GM13977 (cell line): ENCODE data around the gene SHE.

ENCODE experiments used
- DNase-seq: peaks from one replicate; pipeline ENCODE4 v3.0.0; 2012; ENCODE audit warnings: low spot score
- in situ Hi-C: fragments of 300-500 bp; cut with MboI; formaldehyde crosslinking; loops from one replicate; pipeline ENCODE4 v1.12.0; 2022; ENCODE audit warnings: low sequenced_read_pairs, low pct_unique_long_range_greater_than_20kb, mixed read lengths, inconsistent platforms; ENCODE audit not compliant: unreplicated experiment
- TF ChIP-seq, protein P1 (sequence below): IDR thresholded peaks from 2 replicates; pipeline ENCODE4 v1.5.1; 2012; ENCODE audit warnings: mild to moderate bottlenecking, control low read depth; ENCODE audit not compliant: insufficient read depth; ENCODE audit errors: extremely low read depth, missing control alignments

The SHE gene

DNA sequence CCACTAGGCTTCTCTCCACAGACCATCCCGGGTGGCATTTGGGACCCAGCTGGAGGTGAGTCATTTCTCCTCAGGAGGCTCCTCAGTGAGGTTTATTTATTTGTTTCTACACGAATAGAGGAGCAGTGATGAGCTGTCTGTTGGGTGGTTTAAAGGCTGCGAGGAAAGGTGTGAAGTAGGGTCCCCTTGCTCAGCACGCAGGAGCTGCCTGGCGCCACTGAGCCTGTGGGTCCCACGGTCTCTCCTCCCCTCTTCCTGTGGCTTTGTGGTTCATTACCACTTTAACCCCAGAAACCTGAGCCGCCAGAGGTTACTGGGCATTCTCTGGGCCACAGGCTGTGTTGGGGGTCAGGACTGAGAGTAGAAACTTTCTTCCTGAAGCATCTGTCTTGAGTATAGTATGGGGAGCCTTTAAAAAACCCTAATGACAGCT lies 57.2 kb downstream of the SHE start:
- TF ChIP-seq, protein P1, sequence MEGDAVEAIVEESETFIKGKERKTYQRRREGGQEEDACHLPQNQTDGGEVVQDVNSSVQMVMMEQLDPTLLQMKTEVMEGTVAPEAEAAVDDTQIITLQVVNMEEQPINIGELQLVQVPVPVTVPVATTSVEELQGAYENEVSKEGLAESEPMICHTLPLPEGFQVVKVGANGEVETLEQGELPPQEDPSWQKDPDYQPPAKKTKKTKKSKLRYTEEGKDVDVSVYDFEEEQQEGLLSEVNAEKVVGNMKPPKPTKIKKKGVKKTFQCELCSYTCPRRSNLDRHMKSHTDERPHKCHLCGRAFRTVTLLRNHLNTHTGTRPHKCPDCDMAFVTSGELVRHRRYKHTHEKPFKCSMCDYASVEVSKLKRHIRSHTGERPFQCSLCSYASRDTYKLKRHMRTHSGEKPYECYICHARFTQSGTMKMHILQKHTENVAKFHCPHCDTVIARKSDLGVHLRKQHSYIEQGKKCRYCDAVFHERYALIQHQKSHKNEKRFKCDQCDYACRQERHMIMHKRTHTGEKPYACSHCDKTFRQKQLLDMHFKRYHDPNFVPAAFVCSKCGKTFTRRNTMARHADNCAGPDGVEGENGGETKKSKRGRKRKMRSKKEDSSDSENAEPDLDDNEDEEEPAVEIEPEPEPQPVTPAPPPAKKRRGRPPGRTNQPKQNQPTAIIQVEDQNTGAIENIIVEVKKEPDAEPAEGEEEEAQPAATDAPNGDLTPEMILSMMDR = no peak
- DNase-seq = peak; percentile 75
- in situ Hi-C loops = no loop called here

DNA sequence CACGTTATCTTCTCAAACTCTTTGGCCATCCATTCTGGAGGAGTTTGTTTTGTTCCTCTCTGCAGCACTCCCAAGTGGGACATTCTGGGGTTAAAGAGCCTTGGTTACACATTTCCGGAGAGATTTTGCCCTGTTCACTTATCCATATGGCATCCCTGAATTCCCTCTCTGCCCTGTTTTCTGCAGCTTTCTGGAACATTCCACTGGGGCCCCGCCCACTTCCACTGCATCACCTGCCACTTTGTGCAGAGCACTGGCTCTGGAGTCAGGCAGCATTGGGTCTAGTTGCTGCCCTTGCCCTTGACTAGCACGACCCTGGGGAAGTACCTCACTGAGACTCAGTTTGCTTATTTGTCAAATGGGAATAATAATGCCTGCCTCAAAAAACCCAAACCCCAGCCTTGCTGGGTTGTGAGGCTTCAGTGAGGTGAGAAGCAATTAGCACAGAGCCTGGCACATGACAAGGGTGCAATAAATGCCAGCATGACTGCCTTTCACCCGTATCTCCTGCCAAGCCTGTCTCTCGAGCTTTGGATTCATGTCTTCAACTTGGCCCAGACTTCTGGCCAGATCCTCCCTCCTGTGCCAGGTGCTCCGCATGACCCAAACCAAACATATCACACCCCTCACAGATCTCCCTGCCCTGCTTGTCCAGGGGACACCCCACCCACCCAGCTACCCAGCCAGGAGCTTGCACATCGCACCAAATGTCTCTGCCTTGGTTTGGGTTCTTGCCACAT lies 58.8 kb downstream of the SHE start:
- no peak for DNase-seq
- in situ Hi-C loops = no loop called here
- TF ChIP-seq, protein P1 = no peak

DNA sequence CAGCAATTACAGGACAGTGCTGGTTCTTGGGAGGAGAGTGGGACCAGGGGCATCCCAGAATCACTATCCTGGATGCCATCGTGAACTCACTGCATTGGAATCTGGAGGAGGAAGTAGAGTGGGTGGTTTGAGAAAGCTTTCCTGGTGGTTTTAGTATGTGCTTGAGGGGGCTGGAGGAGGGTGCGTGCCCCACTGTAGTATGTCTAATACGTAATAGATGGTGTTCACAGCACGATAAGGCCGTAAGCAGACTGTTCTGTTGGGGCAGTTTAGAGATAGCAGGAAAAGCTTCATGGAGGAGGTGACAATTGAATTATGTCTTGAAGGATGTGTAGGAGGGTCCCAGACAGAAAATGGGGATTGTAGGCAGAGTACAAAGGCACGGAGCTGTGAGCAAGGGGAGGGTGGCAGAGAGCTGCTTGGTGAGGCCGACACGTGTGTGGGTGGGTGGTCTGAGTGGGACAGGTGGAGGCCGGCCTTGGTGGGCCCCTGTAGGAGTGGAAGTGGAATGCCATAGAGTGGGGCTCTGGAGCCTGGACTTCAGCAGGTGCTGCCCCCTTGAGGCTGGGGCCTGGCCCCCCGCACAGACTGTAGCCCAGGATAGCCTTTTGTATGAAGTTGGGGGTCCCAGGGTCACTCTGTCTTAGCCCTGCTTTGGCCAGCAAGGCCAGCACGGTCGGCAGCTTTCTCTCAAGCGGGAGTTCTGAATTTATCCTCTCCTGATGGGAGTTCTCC lies 60.0 kb downstream of the SHE start:
- TF ChIP-seq, protein P1 = peak; percentile 52
- DNase-seq = no peak
- in situ Hi-C loops = no loop called here

DNA sequence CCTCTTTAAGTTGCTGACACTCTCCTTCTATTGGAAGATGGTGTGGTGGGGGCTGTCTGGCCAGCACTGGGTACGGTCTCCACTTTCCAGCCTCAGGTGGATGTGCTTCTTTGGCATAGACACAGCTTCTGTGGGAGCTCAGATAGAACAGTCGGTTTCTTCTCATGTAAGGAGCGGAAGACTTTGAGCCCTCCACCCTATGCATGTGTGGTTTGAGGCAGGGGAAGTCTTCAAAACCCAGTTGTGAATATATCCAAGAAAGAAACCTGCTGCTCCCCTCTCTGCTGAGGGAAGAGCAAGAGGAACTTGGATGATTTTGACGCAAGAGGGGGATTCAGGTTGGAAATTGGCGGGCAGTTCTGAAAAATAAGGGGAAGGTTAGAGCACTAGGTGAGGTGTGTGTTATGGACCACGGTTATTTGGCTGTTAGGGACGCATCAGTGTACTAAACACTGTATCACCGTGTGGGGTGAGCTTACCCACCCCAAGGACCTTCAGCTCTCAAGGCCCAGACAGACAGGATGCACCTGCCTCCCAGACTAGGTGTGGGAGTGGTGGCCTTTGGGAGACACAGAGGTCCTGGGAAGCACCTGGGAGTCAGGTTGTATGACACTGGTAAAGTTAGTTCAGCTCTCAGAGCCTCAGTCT lies 60.8 kb downstream of the SHE start:
- in situ Hi-C loops = no loop called here
- TF ChIP-seq, protein P1 = no peak
- no peak for DNase-seq

DNA sequence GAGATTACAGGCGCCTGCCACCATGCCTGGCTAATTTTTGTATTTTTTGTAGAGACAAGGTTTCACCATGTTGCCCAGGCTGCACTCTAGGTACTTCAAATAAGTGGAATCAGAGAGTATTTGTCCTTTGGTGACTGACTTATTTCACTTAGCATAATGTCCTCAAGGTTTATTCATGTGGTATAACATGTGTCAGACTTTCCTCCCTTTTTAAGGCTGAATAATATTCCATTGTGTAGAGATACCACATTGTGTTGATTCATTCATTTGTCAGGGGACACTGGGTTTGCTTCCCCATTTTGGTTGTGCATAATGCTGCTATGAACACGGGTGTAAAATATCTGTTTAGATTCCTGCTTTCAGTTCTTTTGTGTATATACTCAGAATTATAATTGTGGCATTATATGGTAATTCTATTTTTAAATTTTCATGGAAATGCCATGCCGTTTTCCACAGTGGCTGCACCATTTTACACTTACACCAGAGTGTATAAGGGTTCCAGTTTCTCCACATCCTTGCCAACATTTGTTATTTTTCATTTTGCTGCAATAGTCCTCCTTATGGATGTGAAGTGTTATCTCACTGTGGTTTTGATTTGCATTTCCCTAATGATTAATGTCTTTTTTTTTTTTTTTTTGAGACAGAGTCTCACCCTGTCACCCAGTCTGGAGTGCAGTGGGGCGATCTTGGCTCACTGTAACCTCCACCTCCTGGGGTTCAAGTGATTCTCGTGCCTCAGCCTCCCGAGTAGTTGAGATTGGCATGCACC lies 62.0 kb downstream of the SHE start:
- in situ Hi-C loops = no loop called here
- TF ChIP-seq, protein P1 = no peak
- DNase-seq = no peak

DNA sequence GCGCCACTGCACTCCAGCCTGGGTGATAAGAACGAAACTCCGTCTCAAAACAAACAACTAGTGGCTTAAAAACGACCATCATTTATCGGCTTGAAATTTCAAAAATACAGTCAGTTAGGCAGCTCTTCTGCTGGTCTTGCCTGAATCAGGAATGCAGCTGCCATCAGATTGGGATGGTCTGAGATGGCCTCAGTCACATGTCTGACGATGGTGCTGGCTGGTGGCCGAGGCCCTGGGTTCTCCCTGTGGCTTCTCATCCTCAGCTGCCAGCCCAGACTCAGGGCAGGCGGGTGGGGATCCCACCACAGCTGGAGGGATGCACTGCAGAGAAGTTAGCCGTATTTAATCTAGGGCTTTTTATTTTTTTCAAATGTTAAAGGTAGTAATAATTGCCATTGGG lies 65.8 kb downstream of the SHE start:
- TF ChIP-seq, protein P1 = no peak
- in situ Hi-C loops = no loop called here
- DNase-seq = no peak
